Measurements from ENCODE around the gene ING3. TPM values are rescaled to one million over a fixed set of nuclear protein-coding genes. Genes with fewer than 3 reads are reported as not detected.
"Not testable (repeated sequence)": the region's sequence is repeated elsewhere in the genome, so short reads cannot be mapped to it uniquely, and the experiment has no call there.

Gene ING3
- total RNA-seq, 1 donor from 2014 or later = 13.4 TPM

GRCh38 chr7:121000081-121000983 is 49.8 kb downstream of the ING3 start:
- Histone ChIP-seq H3K36me3 (no peaks in the 10 kb centered on the region), H3K4me1 (peaks cover 90% of the 10 kb centered on the region), H3K27ac (replicated peaks) (peak overlapping the region; percentile 58), H3K4me3 (peak overlapping the region; percentile 33), H3K27me3 (ENCODE audit: low read depth) (no peaks in the 10 kb centered on the region), H3K9me3 (replicated peaks) (no peaks in the 10 kb centered on the region)
- intact Hi-C loops (cut with micrococcal nuclease) = no loop called here
- no peak for TF ChIP-seq CTCF (IDR thresholded peaks at IDR 0.05; ENCODE audit: borderline replicate concordance)
- no peak for DNase-seq

GRCh38 chr7:121001234-121001906 is 50.8 kb downstream of the ING3 start:
- Histone ChIP-seq H3K4me3 (no peak overlapping the region), H3K4me1 (peaks cover 87% of the 10 kb centered on the region), H3K27me3 (ENCODE audit: low read depth) (no peaks in the 10 kb centered on the region), H3K36me3 (no peaks in the 10 kb centered on the region), H3K9me3 (replicated peaks) (no peaks in the 10 kb centered on the region), H3K27ac (replicated peaks) (peak overlapping the region; percentile 58)
- DNase-seq = no peak
- no peak for TF ChIP-seq CTCF (IDR thresholded peaks at IDR 0.05; ENCODE audit: borderline replicate concordance)
- intact Hi-C loops (cut with micrococcal nuclease) = no loop called here

GRCh38 chr7:121002048-121002756 is 51.6 kb downstream of the ING3 start:
- Histone ChIP-seq H3K27ac (replicated peaks) (peak overlapping the region; percentile 58), H3K9me3 (replicated peaks) (no peaks in the 10 kb centered on the region), H3K36me3 (no peaks in the 10 kb centered on the region), H3K4me1 (peaks cover 87% of the 10 kb centered on the region), H3K4me3 (no peak overlapping the region), H3K27me3 (ENCODE audit: low read depth) (no peaks in the 10 kb centered on the region)
- no peak for DNase-seq
- intact Hi-C loops (cut with micrococcal nuclease) = no loop called here
- no peak for TF ChIP-seq CTCF (IDR thresholded peaks at IDR 0.05; ENCODE audit: borderline replicate concordance)

- no peak for TF ChIP-seq CTCF (IDR thresholded peaks at IDR 0.05; ENCODE audit: borderline replicate concordance)
- peak overlapping the region; percentile 58 for H3K27ac ChIP-seq (replicated peaks)
- H3K9me3 ChIP-seq (replicated peaks) = no peaks in the 10 kb centered on the region
- no peaks in the 10 kb centered on the region for H3K27me3 ChIP-seq (ENCODE audit: low read depth)
- H3K4me1 ChIP-seq = peaks cover 88% of the 10 kb centered on the region
- no peaks in the 10 kb centered on the region for H3K36me3 ChIP-seq
- no peak overlapping the region for H3K4me3 ChIP-seq
- DNase-seq = no peak
- intact Hi-C loops (cut with micrococcal nuclease) = no loop called here
These were observed 52.2 kb downstream of the ING3 start for GRCh38 chr7:121002757-121003200.

- no peak overlapping the region for H3K4me3 ChIP-seq
- H3K36me3 ChIP-seq = no peaks in the 10 kb centered on the region
- peaks cover 80% of the 10 kb centered on the region for H3K4me1 ChIP-seq
- intact Hi-C loops (cut with micrococcal nuclease) = no loop called here
- H3K27ac ChIP-seq (replicated peaks) = peak overlapping the region; percentile 58
- no peaks in the 10 kb centered on the region for H3K9me3 ChIP-seq (replicated peaks)
- no peaks in the 10 kb centered on the region for H3K27me3 ChIP-seq (ENCODE audit: low read depth)
- peak; percentile 57 for DNase-seq
- no peak for TF ChIP-seq CTCF (IDR thresholded peaks at IDR 0.05; ENCODE audit: borderline replicate concordance)
These were observed 53.6 kb downstream of the ING3 start for GRCh38 chr7:121003986-121004685.

GRCh38 chr7:121005058-121005457 is 54.5 kb downstream of the ING3 start:
- H3K27ac ChIP-seq (replicated peaks); intact Hi-C loops (cut with micrococcal nuclease); DNase-seq; H3K4me3 ChIP-seq; H3K36me3 ChIP-seq; H3K27me3 ChIP-seq (ENCODE audit: low read depth); H3K9me3 ChIP-seq (replicated peaks): not testable (repeated sequence)
- peaks cover 71% of the 10 kb centered on the region for H3K4me1 ChIP-seq
